SK-N-SH (cell line): ENCODE measurements around the gene SAPCD2.

Source experiments
- CHD2 ChIP-seq: fragments of 150-350 bp; IDR thresholded peaks from 2 replicates; pipeline ENCODE4 v1.6.1; 2018; ENCODE audit warnings: low read length; ENCODE audit not compliant: partially characterized antibody
- CTCF ChIP-seq: fragments of 200-600 bp; sonication (generic); IDR thresholded peaks from 2 replicates; pipeline ENCODE4 v1.6.1; 2017; ENCODE audit warnings: antibody characterized with exemption, mild to moderate bottlenecking, moderate library complexity
- EP300 ChIP-seq, 2 experiments: IDR thresholded peaks; 2 replicates each; pipeline versions ENCODE4 v1.4.0 to v1.6.1; 2012; ENCODE audit warnings: borderline replicate concordance in 1 of 2, low read depth in 1 of 2, low read length in 1 of 2
- JUND ChIP-seq: IDR thresholded peaks from 2 replicates; pipeline ENCODE4 v1.4.0; 2012
- REST ChIP-seq: IDR thresholded peaks from 2 replicates; pipeline ENCODE4 v1.6.1; 2012; ENCODE audit warnings: mild to moderate bottlenecking, low read depth, low read length, moderate library complexity
- RXRA ChIP-seq: IDR thresholded peaks from 2 replicates; pipeline ENCODE4 v1.4.0; 2012; ENCODE audit warnings: low read depth, mild to moderate bottlenecking, borderline replicate concordance
- TAF1 ChIP-seq: IDR thresholded peaks from 2 replicates; pipeline ENCODE4 v1.6.1; 2012; ENCODE audit warnings: low read depth, mild to moderate bottlenecking, low read length, moderate library complexity, borderline replicate concordance
- TEAD4 ChIP-seq: IDR thresholded peaks from 2 replicates; pipeline ENCODE4 v1.4.0; 2012; ENCODE audit warnings: mild to moderate bottlenecking, borderline replicate concordance; ENCODE audit not compliant: insufficient read depth
- USF2 ChIP-seq: fragments of 150-350 bp; IDR thresholded peaks from 2 replicates; pipeline ENCODE4 v1.6.1; 2017; ENCODE audit warnings: antibody characterized with exemption, low read length, low read depth, borderline replicate concordance
- YY1 ChIP-seq: IDR thresholded peaks from 2 replicates; pipeline ENCODE4 v1.4.0; 2012; ENCODE audit warnings: low read depth, mild to moderate bottlenecking

DNA sequence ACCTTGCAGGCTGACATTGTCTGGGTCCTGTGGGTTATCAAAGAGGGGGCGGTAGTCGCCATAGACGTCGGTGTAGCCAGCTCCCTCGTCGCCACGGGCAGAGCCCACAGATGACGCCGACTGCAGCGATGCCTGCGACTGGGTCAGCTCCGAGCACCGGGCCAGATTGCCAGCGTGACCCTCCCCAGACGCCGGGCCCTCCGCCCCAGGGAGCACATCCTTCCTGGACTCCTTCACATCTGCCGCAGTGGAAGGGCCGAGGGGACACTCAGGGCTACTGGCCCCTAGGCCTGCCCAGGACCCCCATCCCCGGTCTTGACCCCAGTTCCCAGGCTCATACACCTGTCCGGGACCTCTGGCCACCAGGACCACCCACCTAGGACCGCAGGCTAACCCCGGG, 56.2 kb downstream of the SAPCD2 start:
- TF ChIP-seq CTCF (no peak), USF2 (no peak), RXRA (no peak), CHD2 (no peak), YY1 (no peak), TAF1 (no peak), TEAD4 (no peak), JUND (no peak), REST (no peak), EP300 (IDR thresholded peaks at IDR 0.05; ENCODE audit: borderline replicate concordance in 1 of 2, low read depth in 1 of 2, low read length in 1 of 2) (no peak)
